HG03139 (cell line): ENCODE measurements around the gene EFNA4.

Source experiments
- ATAC-seq: cut with Tn5 transposase; IDR thresholded peaks from one replicate; pipeline ENCODE4 v1.9.1; 2021; ENCODE audit not compliant: unreplicated experiment

The EFNA4 gene

DNA sequence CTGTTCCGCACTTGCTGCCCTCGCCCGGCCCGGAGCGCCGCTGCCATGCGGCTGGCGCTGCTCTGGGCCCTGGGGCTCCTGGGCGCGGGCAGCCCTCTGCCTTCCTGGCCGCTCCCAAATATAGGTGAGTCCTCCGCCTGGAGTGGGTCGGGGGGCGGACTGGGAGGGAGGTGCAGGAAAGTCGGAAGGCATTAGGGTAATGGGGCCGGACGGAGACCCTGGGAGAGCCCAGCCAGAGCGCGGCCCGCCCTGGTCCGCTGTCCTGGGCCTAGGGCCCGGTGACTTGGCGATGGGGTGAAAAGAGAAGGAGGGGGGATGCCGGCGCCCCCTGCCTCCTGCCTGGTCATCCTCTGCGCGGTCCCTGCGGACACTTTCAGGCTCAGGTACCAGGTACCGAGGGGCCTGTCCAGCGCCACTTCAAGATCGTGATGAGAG lies 12.2 kb upstream of the EFNA4 start:
- no peak for ATAC-seq

DNA sequence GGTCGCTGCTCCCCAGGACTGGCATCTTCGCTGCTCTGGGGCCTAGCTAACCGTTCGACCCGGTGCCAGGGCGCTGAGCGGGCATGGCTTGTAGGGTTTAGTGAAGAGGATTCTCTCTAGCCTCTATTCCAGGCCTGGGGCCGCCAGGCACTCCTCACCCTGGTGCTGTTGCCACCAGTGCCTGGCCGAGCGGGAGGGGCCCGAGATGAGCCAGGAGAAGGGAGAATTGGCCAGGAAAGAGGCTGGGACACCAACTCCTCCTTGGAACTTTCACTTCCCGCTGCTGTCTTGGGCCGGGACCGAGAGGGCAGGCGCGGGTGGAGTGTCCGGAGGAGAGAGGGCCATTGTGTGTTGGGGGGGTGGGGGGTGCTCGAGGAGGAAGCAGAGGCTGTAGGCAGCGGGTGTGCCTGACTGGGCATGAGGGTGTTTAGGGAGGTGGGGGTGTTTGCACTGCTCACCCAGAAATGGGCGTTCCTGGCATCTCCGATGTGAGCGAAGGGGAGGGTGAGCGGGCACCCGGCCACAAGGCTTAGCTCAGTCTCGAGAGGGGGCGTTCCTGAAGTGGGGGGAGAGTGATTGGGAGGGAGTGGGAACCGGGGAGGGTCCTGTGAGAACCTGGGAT lies 11.7 kb upstream of the EFNA4 start:
- no peak for ATAC-seq

DNA sequence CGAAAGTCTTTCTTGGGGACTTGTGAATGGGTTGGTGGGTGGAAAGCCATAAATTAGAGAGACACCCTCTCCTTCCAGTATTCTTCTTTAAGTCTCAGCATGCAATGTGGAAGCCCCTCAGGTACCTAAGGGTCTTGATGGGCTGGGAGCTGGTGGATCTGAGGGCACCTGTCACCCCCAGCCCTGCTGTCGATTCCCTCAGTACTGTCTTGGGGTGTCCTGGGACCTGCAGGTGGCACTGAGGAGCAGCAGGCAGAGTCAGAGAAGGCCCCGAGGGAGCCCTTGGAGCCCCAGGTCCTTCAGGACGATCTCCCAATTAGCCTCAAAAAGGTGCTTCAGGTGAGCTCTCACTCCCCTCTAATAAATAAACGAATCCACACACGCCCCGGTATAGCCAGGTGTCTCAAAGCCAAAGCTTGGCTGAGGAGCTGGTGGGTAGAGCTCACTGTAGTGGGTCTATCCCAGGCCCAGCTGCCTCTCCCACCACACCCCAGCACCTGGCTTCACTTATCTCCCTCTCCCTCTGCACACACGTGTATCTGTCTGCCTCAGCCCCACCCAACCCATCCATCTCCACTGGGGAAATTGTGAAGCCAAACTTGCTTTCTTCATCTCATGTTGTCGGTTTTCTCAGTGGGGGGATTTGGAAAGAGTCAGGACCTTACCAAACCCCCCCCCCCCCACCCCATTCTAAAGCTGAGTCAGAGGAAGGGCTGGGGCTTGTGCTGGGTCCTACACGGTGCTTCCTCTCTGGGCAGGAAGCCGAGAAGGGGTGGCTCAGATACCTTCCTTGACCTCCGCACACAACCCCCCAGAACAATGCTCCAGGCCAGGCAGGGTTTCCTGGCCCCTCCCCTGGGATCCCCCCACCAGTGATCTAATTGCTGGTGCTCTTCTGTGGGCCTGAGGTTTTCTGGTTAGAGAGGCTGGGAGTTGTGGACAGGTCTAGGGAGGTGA lies 10.8 kb upstream of the EFNA4 start:
- no peak for ATAC-seq

DNA sequence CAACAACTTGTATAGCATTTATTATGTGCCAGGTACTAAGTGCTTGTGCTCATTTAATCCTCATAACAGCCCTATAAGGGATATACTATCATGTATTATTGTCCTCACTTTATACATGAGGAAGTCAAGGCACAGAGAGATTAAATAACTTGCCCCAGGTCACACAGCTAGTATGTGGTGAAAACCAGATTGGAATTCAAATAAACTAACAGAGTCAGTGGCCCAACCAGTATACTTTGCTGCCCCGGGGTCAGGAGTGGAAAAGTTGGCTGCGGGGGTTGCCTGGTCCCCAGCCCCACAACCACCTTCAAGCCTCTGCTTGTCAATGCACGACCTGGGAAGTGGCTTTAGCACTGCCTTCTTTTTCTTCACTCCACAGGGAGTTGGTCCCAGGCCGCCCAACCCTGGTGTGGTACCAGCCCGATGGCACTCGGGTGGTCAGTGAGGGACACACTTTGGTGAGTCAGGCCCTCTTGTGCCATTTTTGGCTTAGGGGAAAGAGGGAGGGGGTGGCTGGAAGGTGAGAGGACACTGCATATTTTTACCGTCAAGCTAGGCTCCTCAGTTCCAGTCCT lies 9.9 kb upstream of the EFNA4 start:
- no peak for ATAC-seq

DNA sequence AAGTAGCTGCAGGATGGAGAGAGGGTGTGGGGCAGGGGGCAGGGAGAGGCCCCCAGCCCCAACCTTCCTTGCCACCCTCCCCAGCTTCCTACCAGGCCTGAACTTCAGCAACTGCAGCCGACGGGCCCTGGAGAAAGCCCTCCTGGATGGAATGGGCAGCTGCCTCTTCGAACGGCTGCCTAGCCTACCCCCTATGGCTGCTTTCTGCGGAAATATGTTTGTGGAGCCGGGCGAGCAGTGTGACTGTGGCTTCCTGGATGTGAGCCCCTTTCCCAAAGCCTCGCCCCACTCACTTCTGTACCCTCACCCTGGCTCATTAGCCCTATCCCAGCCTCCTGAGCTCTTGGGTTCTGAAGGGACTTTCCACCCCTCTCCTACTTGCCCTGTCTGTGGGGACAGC lies 6.4 kb upstream of the EFNA4 start:
- ATAC-seq, result no peak

DNA sequence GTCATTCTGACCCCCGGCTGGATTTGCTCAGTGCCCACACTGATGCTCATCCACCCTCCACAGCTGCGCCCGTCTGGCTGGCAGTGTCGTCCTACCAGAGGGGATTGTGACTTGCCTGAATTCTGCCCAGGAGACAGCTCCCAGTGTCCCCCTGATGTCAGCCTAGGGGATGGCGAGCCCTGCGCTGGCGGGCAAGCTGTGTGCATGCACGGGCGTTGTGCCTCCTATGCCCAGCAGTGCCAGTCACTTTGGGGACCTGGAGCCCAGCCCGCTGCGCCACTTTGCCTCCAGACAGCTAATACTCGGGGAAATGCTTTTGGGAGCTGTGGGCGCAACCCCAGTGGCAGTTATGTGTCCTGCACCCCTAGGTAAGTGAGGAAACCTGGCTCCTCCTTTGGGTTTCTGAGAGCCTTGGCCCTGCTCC lies 5.7 kb upstream of the EFNA4 start:
- no peak for ATAC-seq

DNA sequence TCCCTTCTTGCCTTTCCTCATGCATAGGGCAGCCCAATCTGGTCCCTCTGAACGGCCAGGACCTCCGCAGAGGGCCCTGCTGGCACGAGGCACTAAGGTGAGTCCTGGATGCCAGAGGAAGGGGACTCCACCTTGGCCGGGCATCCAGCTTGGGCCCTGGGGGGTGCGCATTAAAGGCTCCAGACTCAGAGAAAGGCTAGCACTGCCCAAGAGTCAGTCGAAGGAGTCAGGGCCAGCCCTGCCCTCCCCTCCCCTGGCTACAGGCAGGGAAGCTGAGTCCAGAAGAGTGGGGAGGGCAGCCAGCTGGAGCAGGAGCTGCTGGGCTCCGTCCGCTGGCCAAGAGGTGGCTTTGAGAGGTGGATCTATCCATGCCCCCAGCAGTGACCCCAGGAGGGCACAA lies 2.8 kb upstream of the EFNA4 start:
- ATAC-seq, result no peak

DNA sequence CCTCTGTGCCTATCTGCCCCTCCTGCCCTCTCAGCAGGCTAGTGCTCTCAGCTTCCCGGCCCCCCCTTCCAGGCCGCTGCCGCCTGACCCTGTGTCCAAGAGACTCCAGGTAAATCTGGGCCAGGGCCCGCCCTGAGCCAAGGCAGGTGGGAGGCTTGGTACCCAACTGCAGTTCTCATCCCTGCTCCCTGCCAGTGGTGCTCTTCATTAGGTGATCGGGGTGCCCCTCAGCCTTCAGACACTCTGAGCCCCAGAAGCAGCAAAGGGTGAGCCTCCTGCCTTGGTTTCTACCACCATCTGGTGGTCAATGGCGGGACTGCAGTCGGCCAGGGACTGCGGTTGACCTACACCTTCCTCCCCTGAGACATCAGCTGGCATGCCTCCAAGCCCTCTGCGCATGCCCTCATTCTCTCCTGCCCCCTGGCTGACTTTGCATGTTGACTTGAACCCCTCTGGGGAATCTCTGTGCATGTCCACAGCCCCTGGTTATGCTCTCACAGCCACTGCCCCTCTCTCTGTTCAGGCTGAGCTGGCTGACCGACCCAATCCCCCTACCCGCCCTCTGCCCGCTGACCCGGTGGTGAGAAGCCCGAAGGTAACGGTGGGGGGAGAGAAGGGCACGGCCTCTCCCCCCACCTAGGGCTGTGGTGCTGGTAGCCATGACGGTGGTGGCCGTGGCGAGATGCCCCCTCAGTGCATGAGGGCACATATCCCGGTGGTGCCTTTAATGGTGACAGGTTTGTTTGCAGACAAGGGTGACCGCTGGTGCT lies 2.0 kb upstream of the EFNA4 start:
- ATAC-seq, result peak; percentile 55

DNA sequence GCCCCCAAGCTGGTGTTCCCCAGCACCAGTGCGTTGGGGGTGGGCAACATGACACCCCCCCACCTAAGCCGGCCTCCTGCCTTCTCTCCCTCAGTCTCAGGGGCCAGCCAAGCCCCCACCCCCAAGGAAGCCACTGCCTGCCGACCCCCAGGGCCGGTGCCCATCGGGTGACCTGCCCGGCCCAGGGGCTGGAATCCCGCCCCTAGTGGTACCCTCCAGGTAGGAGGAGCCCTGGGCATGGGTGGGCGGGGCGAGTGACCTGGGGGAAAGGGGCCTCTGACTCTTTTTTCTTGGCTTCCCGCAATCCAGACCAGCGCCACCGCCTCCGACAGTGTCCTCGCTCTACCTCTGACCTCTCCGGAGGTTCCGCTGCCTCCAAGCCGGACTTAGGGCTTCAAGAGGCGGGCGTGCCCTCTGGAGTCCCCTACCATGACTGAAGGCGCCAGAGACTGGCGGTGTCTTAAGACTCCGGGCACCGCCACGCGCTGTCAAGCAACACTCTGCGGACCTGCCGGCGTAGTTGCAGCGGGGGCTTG lies 1.3 kb upstream of the EFNA4 start:
- ATAC-seq, result no peak

DNA sequence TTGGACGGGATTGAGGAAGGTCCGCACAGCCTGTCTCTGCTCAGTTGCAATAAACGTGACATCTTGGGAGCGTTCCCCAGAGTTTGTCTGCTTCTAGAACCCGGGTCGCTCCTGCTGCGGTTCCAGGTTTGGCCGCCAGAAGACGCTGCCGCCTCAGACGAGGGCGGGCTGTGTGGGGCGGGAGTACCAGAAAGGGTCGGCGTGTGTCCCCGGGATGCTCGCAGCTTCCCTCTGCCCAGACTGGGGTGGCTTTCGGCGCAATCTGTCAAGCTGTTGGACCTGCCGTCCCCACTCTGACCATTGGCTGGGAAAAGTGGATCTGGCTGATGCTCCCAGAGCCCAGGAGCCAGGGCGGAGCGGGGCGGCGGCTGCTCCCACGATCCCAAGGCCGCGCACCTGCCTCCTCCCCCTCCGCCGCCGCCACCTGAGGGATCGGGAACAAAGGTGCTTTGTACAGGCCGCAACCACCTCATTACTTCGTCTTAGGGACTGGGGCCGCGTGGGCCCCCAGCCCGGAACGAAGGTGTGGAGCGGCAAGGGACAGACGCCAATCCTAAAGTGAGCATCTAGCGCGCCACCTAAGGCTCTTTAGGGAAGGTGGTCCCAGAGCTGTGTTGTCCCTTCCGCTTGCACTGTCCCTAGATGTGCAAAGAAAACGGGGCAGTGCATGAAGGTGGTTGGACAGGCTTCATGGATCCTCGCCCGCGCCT lies 683 bp upstream of the EFNA4 start:
- peak; percentile 5 for ATAC-seq

DNA sequence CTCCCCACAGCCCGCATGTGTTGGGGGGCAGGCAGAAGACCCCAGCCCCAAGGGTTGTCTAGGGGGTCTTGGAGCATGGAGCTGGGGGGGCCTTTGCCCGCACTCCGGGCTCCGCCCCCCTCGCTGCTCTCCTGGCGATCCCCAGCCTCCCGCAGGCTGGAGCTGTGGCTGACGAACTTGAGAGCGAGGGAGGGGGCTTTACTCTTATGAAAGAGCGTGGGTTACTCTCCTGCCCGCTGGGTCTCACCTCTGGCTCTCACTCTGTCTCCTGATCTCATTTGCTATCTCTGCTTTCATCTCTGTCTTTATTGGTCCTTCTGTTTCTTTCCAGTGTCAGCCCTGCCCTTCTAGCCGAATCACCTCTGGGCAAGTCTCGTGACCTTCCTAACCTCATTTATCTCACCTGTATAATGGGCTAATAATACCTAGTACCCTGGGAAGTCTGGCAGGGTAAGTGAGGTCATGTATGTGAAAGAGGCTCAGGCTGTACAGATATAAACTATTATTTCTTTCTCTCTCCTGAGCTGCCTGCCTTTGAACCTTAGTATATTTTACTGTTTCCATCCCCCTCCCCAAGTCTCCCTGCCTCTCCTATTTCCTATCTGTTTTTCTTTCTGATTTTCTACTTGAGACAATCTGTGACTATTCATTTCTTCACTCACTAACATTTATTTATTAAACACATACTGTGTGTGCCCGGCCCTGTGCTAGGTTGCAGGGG lies 731 bp downstream of the EFNA4 start:
- no peak for ATAC-seq

DNA sequence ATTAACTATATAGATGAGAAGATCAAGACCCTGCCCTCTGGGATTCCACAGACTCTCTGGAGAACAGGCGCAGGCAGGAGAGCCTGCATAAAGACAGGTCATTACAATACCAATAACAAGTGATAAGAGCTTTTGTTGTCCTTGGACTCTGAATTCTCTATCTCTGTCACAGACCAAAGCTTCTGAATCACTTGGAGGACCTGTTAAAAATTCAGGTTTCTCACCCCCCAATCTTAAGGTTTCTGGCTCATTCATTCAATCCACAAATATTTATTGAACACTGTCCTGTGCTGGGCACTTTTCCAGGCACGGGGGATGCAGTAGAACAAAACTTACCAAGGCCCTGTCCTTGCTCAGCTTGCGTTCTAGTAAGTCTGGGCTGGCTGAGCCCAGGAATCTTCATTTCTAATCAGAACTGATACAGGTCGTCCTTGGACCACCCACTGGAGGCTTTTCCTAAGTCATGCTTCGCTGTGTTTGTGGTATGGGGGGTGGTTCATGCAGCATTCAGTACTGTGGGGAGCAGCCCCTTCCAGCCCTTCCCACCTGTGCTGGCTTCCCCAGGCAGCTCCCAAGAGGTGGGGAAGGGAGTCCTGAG lies 1.4 kb downstream of the EFNA4 start:
- ATAC-seq, result no peak

DNA sequence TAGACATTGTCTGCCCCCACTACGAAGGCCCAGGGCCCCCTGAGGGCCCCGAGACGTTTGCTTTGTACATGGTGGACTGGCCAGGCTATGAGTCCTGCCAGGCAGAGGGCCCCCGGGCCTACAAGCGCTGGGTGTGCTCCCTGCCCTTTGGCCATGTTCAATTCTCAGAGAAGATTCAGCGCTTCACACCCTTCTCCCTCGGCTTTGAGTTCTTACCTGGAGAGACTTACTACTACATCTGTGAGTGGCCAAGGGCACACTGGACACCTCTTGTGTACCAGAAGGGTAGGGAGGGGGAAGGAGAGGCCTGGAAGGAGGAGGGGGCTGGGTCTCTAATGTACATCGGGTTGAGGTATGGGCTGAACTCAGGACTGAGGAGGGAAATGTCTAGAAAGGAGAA lies 3.2 kb downstream of the EFNA4 start:
- no peak for ATAC-seq

DNA sequence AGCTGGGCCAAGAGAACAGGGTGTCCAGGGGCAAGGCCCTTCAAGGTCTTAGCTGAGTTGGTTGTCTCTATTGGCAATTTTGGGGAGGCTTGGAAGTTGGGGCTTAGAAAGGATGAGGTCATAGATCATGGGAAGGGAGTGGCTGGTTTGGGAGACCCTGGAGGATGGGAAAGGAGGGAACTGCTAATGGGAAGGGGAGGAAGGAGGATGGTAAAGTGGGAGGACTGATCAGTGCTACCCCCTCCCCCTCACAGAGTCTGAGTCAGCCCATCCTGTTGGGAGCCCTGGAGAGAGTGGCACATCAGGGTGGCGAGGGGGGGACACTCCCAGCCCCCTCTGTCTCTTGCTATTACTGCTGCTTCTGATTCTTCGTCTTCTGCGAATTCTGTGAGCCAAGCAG lies 5.1 kb downstream of the EFNA4 start:
- no peak for ATAC-seq

DNA sequence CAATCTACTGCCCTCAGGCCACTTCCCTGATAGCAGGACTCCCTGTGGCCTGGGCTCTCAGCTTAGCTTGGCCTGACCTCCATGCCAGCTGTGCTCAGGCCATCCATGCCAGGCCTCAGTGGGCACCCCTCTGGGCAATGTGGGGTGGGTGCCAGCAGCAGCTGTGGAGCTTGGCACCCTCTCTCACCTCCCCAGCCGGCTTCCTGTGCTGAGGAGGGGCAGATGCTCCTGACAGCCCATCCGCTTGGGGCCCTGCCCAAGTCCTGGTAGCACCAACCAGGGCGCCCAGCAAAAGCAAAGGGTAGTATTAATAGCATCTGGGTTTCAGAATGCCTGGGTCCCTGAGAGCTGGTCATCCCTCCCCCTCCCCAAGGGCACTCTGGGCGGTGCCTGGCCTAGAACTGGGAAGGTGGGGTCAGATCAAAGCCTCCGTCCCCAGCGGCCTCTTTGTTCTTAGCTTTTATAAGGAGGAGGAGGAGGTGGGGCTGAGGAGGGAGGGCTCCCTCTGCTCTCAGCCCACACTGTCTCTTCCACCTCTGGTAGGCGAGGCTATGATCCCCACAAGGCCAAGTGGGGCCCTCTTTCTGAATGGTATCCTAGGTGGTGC lies 6.1 kb downstream of the EFNA4 start:
- ATAC-seq, result no peak

DNA sequence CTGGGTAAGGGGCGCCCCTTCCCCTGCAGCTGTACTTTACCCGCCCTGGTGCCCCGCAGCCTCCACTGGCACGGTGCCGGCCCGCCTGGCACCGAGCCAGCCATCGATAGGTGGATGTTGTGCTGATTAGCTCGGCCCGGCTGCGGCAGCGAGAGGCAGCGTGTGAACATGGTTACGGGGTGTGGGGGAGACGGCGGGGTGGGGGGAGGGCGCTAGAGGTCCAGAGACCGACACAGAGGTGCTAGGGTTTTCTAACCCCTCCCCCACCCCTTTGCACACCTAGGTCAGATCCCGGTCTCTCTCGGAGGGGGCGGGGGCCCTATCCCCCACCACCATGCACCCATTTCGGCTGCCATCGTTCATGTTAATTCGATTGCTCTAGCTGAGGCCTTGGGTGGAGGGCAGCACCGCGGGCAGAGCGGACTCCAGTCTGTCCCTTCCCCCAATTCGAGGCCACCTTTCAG lies 6.7 kb downstream of the EFNA4 start:
- ATAC-seq, result no peak

DNA sequence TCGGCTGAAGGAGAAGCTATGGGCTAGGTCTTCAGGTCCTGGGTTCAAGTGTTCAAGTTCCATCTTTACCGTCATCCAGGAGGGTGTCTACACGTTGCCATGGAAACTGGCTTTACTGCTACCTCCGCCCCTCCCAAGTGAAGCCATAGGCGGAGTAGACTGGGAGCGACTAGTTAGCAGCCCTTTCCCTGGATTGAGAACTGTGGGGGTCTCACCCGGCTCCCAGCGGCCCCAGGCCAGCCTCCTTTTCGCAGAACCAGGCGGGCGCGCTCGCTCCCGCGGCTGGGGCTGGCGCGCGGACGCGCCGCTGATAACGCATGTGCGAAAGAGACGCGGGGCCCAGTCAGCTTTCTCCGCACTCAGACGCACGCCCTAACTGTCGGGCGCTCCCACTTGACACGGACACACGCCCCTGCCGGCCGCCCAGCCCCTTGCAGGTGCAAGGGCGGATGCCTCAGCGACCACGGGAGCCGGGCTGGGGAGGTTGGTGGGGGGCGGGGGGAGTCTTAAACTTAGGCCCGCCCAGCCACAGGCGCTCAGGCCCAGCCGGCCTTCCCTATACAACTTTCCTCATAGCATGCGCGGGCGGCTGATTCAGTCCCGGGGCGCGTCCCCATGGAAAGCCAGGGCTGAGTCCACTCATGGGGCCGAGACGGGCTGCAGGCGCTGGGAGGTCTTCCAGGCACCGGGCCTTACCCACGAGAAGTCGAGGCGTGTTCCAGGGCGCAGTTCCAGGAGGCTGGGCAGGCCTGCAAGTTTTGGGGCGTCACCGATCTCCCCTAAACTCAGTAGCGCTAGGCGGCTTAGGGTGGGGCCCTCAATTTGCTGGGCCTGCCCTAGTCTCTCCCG lies 7.4 kb downstream of the EFNA4 start:
- ATAC-seq, result no peak

DNA sequence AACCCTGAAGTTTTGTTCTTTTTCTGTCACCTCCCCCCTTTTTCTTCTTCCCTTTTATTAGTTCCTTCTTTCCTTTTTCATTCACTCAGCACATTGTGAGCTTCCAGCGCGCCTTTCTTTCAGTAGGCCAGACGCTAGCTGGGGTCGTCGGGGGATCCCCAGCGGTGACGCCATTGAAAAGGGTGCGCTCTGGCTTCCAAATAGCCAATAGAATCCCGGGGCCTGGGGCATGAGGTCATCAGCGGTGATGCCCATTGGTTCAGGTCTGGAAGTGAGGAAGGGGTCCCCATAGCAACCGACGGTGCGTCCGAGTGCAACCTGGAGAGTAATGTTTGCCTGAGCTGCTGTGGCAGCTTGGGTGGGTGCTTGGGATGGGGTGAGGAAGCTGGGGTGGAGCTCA lies 8.2 kb downstream of the EFNA4 start:
- no peak for ATAC-seq
